Activated CD4-positive, alpha-beta T cell treated with anti-CD3 and anti-CD28 coated beads, Interleukin-2, Interleukin-6, amounts not matched to agents 100 ng/mL and 50 ng/mL, durations not matched to agents 16 hours and 8 hours (primary cell): Measurements from ENCODE around the gene UNC79.
A peak's percentile ranks its signal among the peaks of the same experiment; 100 is the strongest.
"Not testable (repeated sequence)": the region's sequence is repeated elsewhere in the genome, so short reads cannot be mapped to it uniquely, and the experiment has no call there.

ENCODE experiments used
- DNase-seq: peaks from one replicate; pipeline ENCODE4 v3.0.0-alpha.2; 2020

The UNC79 gene

DNA sequence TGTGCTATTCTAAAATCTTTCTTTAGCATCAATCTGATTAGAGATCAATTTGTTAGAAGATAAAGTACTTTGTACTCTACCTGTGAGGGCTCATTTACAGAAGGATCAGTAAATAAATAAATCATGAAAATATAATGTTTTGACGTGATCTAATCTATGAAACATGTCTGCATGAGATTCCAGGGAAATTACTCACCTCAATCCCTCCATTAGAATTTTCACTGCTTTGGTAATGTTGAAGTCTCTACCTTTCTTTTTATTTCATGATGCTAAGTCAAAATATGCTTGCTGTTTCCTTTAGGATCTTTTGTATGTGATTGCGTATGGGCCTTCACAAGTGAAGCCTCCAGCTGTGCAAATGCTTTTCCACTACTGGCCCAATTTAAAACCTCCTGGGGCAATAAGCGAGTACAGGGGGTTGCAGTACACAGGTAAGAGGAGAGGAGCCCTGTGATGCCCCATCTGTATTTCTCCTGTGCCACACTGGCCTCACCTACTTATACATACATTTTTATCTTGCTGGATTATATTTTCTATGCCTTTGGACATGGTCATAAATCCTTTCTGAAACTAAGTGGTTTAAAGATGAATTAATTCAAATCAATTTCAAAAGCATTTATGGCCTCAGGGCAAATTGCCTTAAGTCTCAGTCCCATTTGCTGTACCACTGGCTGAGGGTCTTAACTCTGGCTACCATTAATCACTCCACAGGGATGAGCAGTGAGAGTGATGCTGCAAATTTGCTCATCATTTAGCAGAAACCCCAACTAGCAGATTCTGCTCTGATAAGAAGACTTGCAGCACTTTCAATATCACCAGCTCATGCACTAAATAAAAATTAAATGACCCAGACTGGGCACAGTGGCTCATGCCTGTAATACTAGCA lies 66.4 kb downstream of the UNC79 start:
- no peak for DNase-seq

DNA sequence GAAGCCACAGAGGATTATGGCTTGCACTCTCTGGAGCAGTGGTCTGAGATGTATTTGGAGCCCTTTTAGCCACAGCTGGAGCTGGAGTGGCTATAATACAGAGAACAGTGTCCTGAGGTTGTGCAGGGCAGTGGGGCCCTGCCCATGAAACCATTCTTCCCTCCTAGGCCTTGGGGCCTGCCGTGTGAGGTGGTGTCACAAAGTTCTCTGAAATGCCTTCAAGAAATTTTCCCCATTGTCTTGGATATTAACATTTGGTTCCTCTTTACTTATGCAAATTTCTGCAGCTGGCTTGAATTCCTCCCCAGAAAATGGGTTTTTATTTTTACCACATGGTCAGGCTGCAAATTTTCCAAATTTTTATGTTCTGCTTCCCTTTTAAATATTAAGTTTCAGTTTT lies 79.3 kb downstream of the UNC79 start:
- DNase-seq: no peak

DNA sequence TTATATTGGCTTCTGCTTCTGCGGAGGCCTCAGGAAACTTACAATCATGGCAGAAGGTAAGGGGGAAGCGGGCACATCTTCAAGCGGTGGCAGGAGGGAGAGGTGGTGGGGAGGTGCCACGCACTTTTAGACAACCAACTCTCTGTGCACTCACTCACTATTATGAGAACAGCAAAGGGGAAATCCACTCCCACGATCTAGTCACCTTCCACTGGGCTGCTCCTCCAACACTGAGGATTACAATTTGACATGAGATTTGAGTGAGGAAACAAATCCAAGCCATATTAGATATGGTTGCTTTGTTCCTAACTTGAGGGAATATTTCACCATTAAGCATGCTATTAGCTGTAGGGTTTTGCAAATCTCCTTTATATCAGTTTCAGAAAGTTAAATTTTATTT lies 80.3 kb downstream of the UNC79 start:
- no peak for DNase-seq

DNA sequence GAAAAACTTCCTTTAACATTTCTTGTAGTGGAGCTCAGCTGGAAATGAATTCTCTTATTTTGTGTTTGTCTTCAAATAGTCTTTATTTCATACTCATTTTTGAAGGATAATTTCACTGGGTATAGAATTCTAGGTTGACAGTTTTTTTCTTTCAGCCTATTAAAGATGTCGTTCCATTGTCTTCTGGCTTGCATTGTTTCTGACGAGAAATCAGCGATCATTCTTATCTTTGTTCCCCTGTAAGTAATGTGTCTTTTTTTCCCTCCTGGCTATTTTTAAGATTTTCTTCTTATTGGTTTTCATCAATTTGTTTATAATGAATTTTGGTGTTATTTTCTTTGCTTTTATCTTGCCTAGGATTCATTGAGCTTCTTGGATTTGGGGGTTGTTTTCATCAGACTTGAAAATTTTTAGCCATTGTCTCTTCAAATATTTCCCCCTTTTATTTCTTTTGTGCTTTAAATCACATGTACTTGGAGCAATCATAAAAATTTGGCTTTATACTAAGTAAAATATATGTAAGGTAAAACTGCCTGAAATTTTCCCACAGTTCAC lies 89.4 kb downstream of the UNC79 start:
- no peak for DNase-seq

DNA sequence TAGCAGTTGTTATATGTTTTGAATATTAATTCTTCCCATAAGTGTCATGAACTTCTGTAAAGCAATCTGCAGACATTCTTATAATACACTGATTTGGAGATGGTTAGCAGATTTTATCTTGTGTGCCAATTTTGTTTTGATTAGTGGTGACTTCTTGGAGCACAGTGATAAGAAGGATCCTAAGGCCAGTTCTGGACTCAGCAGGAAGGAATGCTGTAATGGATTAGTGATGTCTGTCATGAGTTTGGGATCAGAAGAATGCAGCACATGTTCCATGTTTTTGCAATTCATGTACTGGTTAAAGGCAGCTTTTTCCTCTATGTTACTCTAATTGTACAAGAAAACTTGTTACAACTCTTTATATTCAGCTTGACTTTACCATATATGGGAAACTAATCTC lies 91.5 kb downstream of the UNC79 start:
- no peak for DNase-seq

DNA sequence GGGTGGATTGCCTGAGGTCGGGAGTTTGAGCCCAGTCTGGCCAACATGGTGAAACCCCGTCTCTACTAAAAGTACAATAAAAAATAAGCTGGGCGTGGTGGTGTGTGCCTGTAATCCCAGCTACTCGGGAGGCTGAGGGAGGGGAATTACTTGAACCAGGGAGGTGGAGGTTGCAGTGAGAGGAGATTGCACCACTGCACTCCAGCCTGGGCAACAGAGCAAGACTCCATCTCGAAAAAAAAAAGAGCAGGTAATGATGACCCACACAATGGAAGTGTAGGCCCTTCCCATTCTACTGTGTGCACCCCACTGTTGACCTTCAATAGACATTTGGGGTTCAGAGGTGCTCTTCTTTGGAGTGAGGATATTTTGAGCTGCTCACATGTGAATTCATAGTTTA lies 94.5 kb downstream of the UNC79 start:
- not testable (repeated sequence) for DNase-seq

DNA sequence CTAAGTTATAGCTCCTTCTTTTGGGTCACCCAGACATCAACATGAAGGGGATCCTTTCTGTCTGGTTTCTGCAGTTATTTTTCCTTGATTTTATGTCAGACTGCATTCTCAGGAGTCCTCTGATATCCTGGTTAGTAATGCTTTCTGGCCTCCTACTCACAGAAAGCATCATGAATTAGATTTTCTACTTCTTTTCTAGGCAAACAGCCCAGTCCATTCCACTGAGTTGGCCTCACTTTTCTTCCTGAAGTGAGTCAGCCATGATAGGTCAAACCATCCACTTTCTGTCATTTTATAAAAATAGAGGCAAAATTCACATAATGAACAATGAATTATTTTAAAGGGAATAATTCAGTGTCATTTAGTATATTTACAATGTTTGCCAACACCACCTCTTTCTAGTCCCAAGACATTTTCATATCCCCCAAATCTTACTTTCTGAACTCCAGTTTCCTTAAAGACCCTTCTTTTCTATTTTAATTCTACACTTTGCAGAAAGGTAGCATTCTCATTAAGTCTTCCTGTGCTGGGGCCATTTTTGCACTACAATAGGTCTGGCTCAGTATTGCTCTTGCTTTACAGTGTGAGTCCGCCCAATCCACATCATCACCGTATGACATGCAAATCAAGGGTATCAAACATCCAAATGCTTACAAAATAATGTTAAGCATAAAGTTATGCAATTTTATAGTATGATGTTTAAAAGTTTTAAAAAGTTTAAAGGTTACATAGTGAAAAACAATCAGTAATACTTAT lies 95.1 kb downstream of the UNC79 start:
- no peak for DNase-seq

DNA sequence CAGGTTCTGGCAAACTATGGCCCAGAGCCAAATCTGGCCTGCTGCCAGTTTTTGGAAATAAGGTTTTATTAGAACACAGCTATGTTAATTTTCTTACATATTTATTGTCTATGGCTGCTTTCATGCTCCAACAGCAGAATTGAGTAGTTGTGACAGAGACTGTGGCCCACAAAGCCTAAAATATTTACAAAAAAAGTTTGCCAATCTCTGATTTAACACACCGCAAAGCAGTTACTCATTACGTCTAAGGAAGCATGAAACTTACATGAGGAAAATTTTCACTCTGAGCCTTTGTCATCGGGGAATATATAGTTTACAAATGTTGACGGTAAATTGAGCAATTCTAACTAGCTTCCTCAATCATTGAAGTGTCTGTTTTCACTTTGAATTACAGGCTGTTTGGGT lies 96.5 kb downstream of the UNC79 start:
- no peak for DNase-seq

DNA sequence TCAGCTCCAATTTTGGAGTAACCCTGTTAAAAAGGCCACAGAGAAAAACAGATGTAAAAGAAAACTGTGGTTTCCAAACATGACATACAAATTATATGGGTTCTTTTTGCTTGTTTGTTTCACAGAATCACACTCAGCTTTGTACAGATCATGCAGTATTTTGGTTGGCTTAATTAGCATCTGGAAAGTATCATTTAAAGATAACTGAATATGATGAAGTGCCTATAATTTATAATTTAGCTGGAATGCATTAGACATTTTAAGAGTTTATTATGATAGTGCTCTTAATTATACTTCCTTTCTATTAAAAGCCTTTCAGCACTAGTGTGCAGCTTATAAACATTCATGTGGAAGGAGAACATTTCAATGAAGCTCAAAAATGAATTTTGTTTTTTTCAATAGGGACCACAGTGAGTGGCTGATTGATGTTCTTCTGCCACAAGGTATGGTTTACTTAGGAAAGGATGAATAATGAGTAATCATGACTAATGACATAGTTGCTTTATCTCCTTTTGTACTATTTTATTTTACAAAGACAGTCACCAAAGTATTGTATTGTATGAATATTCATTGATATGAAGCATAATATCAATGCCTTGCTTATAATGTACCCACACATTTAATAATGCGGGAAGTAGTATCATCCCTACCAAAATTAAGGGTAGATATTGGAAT lies 98.3 kb downstream of the UNC79 start:
- DNase-seq: no peak

DNA sequence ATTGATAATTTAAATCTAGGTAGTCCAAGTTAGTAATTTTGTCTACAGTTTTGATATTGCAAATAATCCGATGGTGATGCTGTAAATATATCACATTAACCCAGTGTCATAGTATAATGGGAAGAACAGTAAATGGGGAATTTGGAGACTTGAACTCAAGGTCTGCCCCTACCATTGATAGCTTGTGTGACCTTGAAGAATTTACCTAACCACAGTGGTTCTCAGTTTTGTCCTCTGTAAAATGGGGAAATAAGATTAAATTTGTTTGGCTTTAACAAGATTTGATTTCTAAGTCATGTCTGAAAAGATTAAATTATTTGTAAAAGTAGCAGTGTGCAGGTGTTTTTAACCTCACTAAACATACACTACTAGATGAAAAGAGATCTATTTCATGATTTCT lies 100.9 kb downstream of the UNC79 start:
- no peak for DNase-seq

DNA sequence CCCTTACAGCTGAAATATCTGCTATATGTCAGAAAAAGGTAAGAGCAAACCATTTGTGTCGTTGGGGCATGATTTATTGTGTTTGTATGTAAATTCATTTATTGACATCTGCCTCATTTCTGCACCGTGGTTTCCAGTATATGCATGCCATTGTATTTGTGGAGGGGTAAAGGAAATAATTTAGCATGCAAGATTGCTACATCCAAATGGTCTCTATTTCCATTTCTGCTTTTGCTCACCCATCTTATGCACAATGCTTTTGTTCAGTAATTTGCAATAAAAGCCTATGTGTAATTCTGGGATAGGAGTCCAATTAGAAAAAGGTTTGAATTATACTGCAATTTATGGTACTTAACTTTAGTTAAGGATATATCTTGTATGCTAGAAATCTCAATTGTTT lies 101.8 kb downstream of the UNC79 start:
- no peak for DNase-seq

DNA sequence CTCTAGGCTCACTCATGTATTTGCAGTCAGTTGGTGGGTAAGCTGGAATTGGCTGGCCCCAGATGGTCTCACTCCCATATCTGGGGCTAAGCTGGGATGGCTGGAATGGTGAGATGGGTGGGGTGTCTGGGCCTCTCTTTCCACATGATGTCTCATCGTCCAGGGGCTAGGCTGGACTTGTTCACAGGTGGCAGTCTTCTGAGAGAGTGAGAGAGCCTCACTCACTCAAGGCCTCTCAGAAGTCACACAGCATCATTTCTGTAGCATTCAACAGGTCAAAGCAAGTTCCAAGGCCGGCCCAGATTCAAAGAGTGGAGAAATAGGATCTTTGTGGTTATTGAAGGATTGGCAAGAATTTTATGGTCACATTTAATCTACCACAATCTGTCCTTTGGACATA lies 102.7 kb downstream of the UNC79 start:
- no peak for DNase-seq

DNA sequence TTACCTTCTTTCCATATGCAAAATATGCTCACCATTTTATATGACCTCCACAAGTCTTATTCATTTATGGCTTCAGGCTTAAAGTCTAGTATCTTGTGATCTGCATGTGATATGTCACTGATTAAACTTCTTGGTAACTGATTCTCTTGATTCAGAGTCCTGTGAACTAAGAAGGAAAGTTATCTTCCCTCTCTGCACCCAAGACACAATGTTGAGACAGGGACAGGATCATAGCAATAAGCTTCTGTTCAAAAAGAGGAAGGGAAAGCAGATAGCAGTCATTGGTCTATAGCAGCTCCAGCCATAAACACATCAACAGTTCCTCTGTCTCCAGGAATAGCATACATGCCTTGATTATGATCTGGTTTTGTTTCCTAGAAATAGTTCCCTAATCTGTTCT lies 103.1 kb downstream of the UNC79 start:
- DNase-seq: no peak

DNA sequence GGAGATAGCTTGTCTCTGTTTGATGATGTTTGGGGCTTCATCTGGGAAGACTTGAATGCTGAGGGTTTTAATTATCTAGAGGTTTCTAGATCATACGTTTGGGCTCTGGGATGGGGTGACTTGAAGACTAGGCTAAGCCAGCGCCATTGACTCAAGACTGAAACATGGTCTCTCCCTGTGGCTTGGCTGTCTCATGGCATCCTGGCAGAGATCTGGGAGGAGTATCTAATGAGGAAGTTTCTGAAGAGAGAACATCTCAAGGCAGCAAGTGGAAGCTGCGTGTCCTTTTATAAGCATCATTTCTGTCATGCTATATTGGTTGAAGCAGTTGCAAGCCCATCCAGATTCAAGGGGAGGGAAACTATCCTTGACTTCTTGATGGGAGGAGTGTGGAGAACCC lies 104.8 kb downstream of the UNC79 start:
- no peak for DNase-seq

DNA sequence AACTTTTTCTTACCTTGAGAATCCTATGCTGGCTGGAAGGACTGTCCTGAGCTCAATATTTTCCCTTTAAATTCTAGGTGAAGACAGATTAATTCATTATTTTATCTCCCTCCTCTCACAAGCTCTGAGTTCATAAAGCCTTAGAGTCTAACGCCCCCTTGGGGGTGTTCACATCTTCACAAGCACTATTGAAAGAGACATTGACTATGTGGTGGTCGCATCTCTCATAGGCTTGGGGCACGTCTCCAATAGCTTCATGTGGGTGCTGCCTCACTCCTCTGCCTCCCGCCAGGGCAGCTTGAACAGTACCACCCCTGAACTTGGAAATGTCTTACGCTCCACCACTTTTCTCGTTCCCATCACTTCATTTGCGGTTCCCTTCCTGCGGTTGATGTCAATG lies 106.2 kb downstream of the UNC79 start:
- no peak for DNase-seq

DNA sequence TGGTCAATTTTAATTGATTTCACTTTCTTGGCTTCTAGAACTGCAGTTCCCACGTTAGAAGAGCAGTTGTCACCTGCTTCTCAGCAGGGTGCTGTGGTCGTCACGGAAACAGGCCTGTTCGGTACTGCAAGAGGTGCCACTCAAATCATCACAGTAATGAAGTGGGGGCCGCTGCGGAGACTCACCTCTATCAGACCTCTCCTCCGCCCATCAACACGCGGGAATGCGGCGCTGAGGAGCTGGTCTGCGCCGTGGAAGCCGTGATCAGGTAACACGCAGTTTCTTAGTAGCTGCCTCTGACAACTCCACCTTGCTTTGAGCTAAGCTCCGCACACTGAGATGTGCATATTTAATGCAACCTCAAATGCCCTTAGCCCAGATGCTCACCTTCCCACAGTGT lies 107.2 kb downstream of the UNC79 start:
- DNase-seq: no peak

DNA sequence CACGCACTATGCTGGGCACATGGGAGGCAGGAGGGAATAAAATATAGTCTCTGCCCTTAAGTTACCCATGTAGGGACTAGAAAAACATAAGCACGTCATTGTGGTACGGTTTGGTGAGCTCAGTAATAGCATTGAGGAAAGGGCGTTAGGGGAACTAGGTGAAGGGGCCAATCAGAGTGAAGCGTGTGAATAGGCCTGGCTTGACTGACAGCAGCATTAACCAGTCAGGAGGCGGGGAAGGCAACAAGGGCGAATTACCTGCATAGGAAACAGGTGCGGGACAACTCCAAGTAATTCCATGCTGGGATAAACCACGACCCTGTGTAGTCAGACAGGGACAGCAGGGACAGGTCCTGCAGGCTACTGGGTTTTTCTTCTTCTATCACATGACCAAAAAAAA lies 107.7 kb downstream of the UNC79 start:
- DNase-seq: peak; percentile 3

DNA sequence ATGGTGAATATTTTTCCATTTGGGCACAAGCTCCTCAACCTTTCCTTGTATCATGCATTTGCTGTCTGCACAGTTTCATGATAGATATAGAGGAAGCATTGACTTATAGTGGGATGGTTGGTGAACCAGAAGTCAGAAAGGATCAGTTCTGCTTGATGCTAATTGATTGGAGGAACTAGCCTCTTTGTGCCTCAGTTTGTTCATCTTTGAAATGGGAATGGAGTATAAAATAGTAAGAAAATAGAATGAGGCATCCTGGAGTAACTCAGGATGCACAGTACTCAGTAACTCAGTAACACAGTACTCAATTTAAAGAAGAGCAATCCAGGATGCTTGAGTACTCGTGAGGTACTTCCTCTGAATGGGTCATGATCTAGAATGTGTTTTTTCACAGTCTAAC lies 109.5 kb downstream of the UNC79 start:
- no peak for DNase-seq

DNA sequence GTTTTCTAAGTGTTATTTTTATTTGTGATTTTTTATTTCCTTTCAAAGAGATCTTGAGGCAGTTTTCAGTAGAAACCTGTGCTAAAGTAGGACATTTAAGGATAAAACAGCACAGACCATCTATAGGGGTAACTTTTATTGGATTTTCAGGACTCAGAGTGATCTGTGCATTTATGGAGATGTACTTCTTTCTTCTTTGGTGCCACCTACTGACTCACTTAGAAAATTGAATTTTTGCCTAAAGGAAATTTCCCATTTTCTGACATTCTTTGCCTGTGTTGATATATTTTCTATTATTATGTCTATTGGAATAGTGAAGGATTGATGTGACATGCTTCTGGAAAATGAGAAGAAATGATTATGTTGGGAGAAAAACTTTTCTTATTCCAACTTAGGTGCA lies 113.0 kb downstream of the UNC79 start:
- DNase-seq: peak; percentile 4

DNA sequence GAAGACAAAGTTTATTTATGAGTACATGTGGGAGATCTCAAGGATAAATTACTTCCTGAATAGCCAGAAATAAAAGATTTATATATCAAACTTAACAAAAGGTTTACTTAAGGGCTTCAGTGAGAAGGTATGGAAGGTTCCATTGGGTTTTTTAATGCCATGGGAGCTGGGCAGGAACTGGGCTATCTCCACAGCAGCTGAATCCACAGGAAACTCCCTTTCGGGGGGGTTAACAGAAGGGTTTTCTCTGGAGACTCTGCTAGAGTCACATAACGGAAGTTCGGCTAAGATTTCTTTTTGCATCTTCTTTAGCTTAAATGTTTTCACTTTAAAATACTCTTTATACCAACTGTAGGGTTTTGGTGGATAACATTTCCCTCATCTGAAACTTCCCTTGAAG lies 113.5 kb downstream of the UNC79 start:
- DNase-seq: no peak

DNA sequence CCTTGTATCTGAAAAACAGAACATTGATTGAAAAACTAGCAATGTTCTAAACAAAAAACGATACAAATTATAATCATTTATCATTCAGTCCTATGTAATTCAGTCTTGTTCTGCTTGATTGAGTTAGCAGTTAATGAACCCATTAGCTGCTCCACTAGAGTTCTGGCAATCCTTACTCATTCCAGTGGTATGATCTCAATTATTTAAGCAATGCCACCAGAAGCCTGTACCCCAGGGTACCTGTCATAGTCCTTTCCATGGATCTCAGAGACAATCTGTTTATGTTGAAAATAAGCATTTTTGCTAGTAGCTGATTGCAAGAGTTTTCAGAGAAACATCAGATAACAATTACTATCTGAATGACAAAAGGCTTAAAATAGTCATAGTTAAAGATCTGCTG lies 115.9 kb downstream of the UNC79 start:
- no peak for DNase-seq

DNA sequence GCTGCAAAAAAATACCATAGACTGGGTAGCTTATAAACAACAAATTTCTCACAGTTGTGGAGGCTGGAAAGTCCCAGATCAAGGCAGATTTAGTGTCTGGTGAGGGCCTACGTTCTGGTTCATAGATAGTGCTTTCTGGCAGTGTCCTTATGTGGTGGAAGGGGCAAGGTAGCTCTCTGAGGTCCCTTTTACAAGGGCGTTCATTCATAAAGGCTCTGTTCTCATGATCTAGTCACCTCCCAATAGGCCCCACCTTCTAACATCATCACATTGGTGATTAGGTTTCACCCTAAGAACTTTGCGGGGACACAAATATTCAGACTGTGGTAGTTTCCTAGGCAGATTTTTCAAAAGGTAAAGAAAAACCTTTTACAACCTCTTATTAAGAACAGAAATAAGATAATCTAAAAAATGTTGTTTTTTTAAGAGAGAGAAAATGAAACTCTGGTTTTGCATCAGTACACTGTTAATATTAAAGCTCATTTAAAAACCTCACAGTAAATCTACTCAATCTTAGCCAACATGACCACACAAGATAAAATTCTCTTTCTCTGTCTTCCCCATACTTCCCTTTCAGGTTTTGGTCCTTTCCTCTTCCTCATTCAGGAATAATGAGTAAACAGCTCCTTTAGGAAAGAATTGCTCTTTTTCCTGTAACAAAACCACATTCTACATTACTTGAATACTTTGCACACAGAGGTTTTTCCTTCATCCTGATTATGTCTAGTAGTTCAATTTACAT lies 117.5 kb downstream of the UNC79 start:
- DNase-seq: no peak

DNA sequence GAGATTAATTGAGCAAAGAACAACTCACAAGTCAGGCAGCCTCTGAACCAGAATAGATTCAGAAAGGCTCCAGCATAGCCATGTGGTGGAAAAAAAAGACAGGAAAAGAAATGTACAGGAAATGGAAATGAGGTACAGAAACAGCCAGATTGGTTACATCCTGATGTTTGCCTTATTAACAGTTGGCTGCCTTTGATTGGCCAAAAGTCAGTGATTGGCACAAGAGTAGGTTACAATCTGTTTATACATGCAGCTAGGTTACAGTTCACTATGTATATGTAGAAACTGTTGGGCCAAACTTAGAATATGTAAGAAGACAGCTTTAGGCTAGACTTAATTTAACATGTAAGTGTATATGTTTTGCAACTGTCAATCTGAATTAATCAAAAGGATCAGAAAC lies 118.9 kb downstream of the UNC79 start:
- DNase-seq: no peak
